ENCODE measurements around the gene LAMC2. TPM values are rescaled to one million over a fixed set of nuclear protein-coding genes. Genes with fewer than 3 reads are reported as not detected.

LAMC2 gene
- total RNA-seq, 2 experiments from 2014 or later, result 0.38 TPM; not detected in 1

DNA sequence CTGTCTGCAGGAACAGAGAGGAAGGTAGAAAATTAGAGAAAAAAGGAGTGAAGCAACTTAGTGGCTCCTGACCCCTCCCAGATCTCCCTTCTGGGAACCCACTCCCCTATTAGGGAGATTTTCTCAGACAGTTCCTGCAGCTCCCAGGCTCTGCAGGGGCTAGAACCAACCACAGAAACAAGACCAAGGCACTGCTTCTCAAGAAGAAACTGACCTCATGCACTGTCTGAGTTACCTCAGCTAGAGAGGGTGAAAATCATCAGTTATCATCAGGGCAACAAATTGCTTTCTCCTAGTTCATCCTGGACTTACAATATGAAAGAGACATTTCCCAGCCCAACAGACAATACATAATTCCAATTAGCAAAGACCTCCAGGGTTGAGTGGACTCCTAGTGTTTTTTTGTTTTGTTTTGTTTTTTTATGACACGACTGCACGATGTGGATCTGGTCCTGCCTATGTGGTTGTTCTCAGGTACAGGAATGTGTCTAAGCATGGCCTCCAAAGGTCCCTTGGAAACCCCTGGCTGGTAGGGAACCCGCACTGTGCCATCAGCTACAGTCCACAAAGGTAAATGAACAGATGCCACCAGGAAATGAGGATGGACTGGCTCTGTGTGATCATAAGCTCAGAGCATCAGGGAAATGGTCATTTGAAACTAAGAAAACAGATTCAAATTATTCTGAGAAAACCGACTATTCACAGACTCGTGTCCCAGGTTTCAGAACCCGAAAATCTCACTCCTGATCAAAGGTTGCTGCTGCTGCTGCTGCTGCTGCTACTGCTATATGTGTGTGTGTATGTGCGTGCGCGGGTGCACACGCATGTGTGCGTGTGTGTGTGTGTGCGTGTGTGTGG, 65.3 kb downstream of the LAMC2 start:
- H3K27ac ChIP-seq (ENCODE audit: low read depth, low read length, poor library complexity, severe bottlenecking), result no peak overlapping the region
- intact Hi-C loops (cut with micrococcal nuclease; ENCODE audit: unreplicated experiment), result no loop called here
- H3K79me2 ChIP-seq (ENCODE audit: insufficient read depth, low read depth, low read length), result no peaks in the 10 kb centered on the region
- H3K36me3 ChIP-seq (ENCODE audit: insufficient read depth, low read length), result no peaks in the 10 kb centered on the region
- H3K4me2 ChIP-seq (ENCODE audit: low read length), result no peak overlapping the region
- TF ChIP-seq, protein P1, sequence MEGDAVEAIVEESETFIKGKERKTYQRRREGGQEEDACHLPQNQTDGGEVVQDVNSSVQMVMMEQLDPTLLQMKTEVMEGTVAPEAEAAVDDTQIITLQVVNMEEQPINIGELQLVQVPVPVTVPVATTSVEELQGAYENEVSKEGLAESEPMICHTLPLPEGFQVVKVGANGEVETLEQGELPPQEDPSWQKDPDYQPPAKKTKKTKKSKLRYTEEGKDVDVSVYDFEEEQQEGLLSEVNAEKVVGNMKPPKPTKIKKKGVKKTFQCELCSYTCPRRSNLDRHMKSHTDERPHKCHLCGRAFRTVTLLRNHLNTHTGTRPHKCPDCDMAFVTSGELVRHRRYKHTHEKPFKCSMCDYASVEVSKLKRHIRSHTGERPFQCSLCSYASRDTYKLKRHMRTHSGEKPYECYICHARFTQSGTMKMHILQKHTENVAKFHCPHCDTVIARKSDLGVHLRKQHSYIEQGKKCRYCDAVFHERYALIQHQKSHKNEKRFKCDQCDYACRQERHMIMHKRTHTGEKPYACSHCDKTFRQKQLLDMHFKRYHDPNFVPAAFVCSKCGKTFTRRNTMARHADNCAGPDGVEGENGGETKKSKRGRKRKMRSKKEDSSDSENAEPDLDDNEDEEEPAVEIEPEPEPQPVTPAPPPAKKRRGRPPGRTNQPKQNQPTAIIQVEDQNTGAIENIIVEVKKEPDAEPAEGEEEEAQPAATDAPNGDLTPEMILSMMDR (conservative IDR thresholded peaks at IDR 0.05; ENCODE audit: low read length), result no peak
- TF ChIP-seq EZH2phosphoT487 (IDR thresholded peaks at IDR 0.05; ENCODE audit: borderline replicate concordance, low read depth, low read length), result no peak
- no peaks in the 10 kb centered on the region for H3K9me2 ChIP-seq (ENCODE audit: insufficient read depth, low read length)
- H4K20me1 ChIP-seq (ENCODE audit: insufficient read depth, low read length), result no peaks in the 10 kb centered on the region
- ChIA-PET POLR2A (no interaction called here), CTCF (ENCODE audit: unreplicated experiment) (no interaction called here)
- H3K4me3 ChIP-seq (ENCODE audit: low read depth, low read length, poor library complexity, severe bottlenecking), result no peak overlapping the region
- no TSS peak for BruUV-seq (replicated peaks)
- H2AFZ ChIP-seq (ENCODE audit: low read length), result no peak overlapping the region
- H3K4me1 ChIP-seq (ENCODE audit: insufficient read depth, low read length, poor library complexity, severe bottlenecking), result no peaks in the 10 kb centered on the region
- peaks cover 5% of the 10 kb centered on the region; the same call in 1 of the 2 replicates for H3K9me3 ChIP-seq (ENCODE audit: low read length)
- DNase-seq (ENCODE audit: low spot score), result no peak

- TF ChIP-seq EZH2phosphoT487 (IDR thresholded peaks at IDR 0.05; ENCODE audit: borderline replicate concordance, low read depth, low read length), result no peak
- TF ChIP-seq, protein P1 (conservative IDR thresholded peaks at IDR 0.05; ENCODE audit: low read length), result no peak
- no peak overlapping the region for H2AFZ ChIP-seq (ENCODE audit: low read length)
- H4K20me1 ChIP-seq (ENCODE audit: insufficient read depth, low read length), result no peaks in the 10 kb centered on the region
- ChIA-PET POLR2A (no interaction called here), CTCF (ENCODE audit: unreplicated experiment) (no interaction called here)
- H3K36me3 ChIP-seq (ENCODE audit: insufficient read depth, low read length), result no peaks in the 10 kb centered on the region
- no peaks in the 10 kb centered on the region for H3K79me2 ChIP-seq (ENCODE audit: insufficient read depth, low read depth, low read length)
- H3K4me2 ChIP-seq (ENCODE audit: low read length), result no peak overlapping the region
- H3K4me1 ChIP-seq (ENCODE audit: insufficient read depth, low read length, poor library complexity, severe bottlenecking), result no peaks in the 10 kb centered on the region
- intact Hi-C loops (cut with micrococcal nuclease; ENCODE audit: unreplicated experiment), result no loop called here
- H3K9me2 ChIP-seq (ENCODE audit: insufficient read depth, low read length), result no peaks in the 10 kb centered on the region
- DNase-seq (ENCODE audit: low spot score), result no peak
- H3K9me3 ChIP-seq (ENCODE audit: low read length), result peaks cover 5% of the 10 kb centered on the region; the same call in 1 of the 2 replicates
- H3K27ac ChIP-seq (ENCODE audit: low read depth, low read length, poor library complexity, severe bottlenecking), result no peak overlapping the region
- H3K4me3 ChIP-seq (ENCODE audit: low read depth, low read length, poor library complexity, severe bottlenecking), result no peak overlapping the region
- BruUV-seq (replicated peaks), result no TSS peak
These were observed 65.9 kb downstream of the LAMC2 start for GRCh38 chr1:183251959-183252450.

GRCh38 chr1:183255073-183255472, 69.0 kb downstream of the LAMC2 start:
- H3K9me3 ChIP-seq (ENCODE audit: low read length), result peaks cover 5% of the 10 kb centered on the region; the same call in 1 of the 2 replicates
- H3K9me2 ChIP-seq (ENCODE audit: insufficient read depth, low read length), result no peaks in the 10 kb centered on the region
- ChIA-PET CTCF (ENCODE audit: unreplicated experiment) (no interaction called here), POLR2A (no interaction called here)
- H4K20me1 ChIP-seq (ENCODE audit: insufficient read depth, low read length), result no peaks in the 10 kb centered on the region
- H3K4me2 ChIP-seq (ENCODE audit: low read length), result no peak overlapping the region
- BruUV-seq (replicated peaks), result no TSS peak
- H3K36me3 ChIP-seq (ENCODE audit: insufficient read depth, low read length), result no peaks in the 10 kb centered on the region
- no peak overlapping the region for H3K27ac ChIP-seq (ENCODE audit: low read depth, low read length, poor library complexity, severe bottlenecking)
- intact Hi-C loops (cut with micrococcal nuclease; ENCODE audit: unreplicated experiment), result no loop called here
- no peak overlapping the region for H2AFZ ChIP-seq (ENCODE audit: low read length)
- no peaks in the 10 kb centered on the region for H3K4me1 ChIP-seq (ENCODE audit: insufficient read depth, low read length, poor library complexity, severe bottlenecking)
- no peak overlapping the region for H3K4me3 ChIP-seq (ENCODE audit: low read depth, low read length, poor library complexity, severe bottlenecking)
- TF ChIP-seq, protein P1 (conservative IDR thresholded peaks at IDR 0.05; ENCODE audit: low read length), result no peak
- TF ChIP-seq EZH2phosphoT487 (IDR thresholded peaks at IDR 0.05; ENCODE audit: borderline replicate concordance, low read depth, low read length), result no peak
- DNase-seq (ENCODE audit: low spot score), result no peak
- no peaks in the 10 kb centered on the region for H3K79me2 ChIP-seq (ENCODE audit: insufficient read depth, low read depth, low read length)
